HepG2 (cell line): ENCODE results near the gene PIGV. TPM values are rescaled to one million over a fixed set of nuclear protein-coding genes. Genes with fewer than 3 reads are reported as not detected.

ENCODE experiments used
- ATAC-seq: fragments of 200-7000 bp; cut with Tn5 transposase; 3 replicates; pipeline ENCODE4 v1.9.1; 2020; ENCODE audit warnings: mild to moderate bottlenecking, moderate library complexity
- BruUV-seq: library from RNA; stranded (reverse); fragments of 400-500 nt; replicated peaks from 2 replicates; lab custom pipeline; 2021; lab: Mats Ljungman, UMichigan
- CTCF ChIA-PET: fragments of 300-600 bp; formaldehyde crosslinking; extraction: SDS; loops from one replicate; lab custom pipeline; 2021; ENCODE audit warnings: low total read pairs, inconsistent platforms, low intra/inter-chr PET ratio; lab: Yijun Ruan, JAX
- POLR2A ChIA-PET: fragments of 350-600 bp; sonication (Branson Sonifier 250); formaldehyde crosslinking; loops from one replicate; lab custom pipeline; 2020; ENCODE audit warnings: antibody characterized with exemption, inconsistent platforms; lab: Yijun Ruan, JAX
- DNase-seq: peaks from one replicate; pipeline ENCODE4 v3.0.0-alpha.2; 2015; ENCODE audit warnings: low spot score
- FAIRE-seq: peaks from 3 replicates; lab custom pipeline; 2011; peaks lifted over from hg19 to GRCh38; lab: Jason Lieb, UNC
- H2AFZ ChIP-seq: one replicate; pipeline ENCODE4 v1.6.1; 2011; ENCODE audit warnings: low read length, inconsistent platforms
- H3K27ac ChIP-seq: fragments of 300-600 bp; 3 replicates; pipeline ENCODE4 v1.8.0; 2011; ENCODE audit warnings: mixed run types, mild to moderate bottlenecking, mixed read lengths, low read length, inconsistent platforms; ENCODE audit not compliant: insufficient read depth; ENCODE audit errors: extremely low read length
- H3K27me3 ChIP-seq, 2 experiments: fragments of 200-600 bp in 1 of 2; 2 replicates in 1 of 2; 3 replicates in 1 of 2; pipeline versions ENCODE4 v1.6.0 to v1.8.0; 2011; ENCODE audit warnings: low read length in 2 of 2, mild to moderate bottlenecking in 2 of 2, moderate library complexity in 2 of 2, inconsistent platforms in 1 of 2; ENCODE audit not compliant: insufficient read depth in 2 of 2, control insufficient read depth in 1 of 2
- H3K36me3 ChIP-seq, 2 experiments: fragments of 200-600 bp in 1 of 2; replicated peaks in 1 of 2; 2 replicates in 1 of 2; 3 replicates in 1 of 2; pipeline versions ENCODE4 v1.5.1 to v1.8.0; 2011; ENCODE audit warnings: low read length in 2 of 2, inconsistent platforms in 1 of 2; ENCODE audit not compliant: insufficient read depth in 2 of 2, control insufficient read depth in 1 of 2
- H3K4me1 ChIP-seq: 2 replicates; pipeline ENCODE4 v1.5.1; 2012; ENCODE audit warnings: low read length, inconsistent platforms; ENCODE audit not compliant: insufficient read depth
- H3K4me2 ChIP-seq: 2 replicates; pipeline ENCODE4 v1.6.0; 2011; ENCODE audit warnings: low read depth, low read length, inconsistent platforms
- H3K4me3 ChIP-seq, 3 experiments: fragments of 200-600 bp in 1 of 3; sonication (generic), shearing (Covaris generic) in 1 of 3; replicated peaks in 1 of 3; 2 replicates each; pipeline ENCODE4 v1.5.1; 2011 to 2016; ENCODE audit warnings: low read length in 3 of 3, inconsistent platforms in 2 of 3, low read depth in 2 of 3, mild to moderate bottlenecking in 2 of 3, control low read depth in 1 of 3, mixed read lengths in 1 of 3; ENCODE audit not compliant: insufficient read depth in 1 of 3
- H3K79me2 ChIP-seq: one replicate; pipeline ENCODE4 v1.6.1; 2011; ENCODE audit warnings: low read length, inconsistent platforms; ENCODE audit not compliant: insufficient read depth
- H3K9ac ChIP-seq: 2 replicates; pipeline ENCODE4 v1.6.0; 2011; ENCODE audit warnings: mild to moderate bottlenecking, low read depth, low read length, inconsistent platforms; ENCODE audit not compliant: insufficient read depth
- H3K9me3 ChIP-seq: 2 replicates; pipeline ENCODE4 v1.5.1; 2012; ENCODE audit warnings: mild to moderate bottlenecking, low read length
- H4K20me1 ChIP-seq: 2 replicates; pipeline ENCODE4 v1.6.0; 2011; ENCODE audit warnings: inconsistent platforms, mild to moderate bottlenecking, low read length, moderate library complexity; ENCODE audit not compliant: insufficient read depth
- CCAR2 ChIP-seq: fragments of 200-400 bp; formaldehyde crosslinking; optimal IDR thresholded peaks from 2 replicates; pipeline ENCODE3; 2018; ENCODE audit warnings: low read depth, mild to moderate bottlenecking, low read length, moderate library complexity
- HMGA1 ChIP-seq: sonication (generic); formaldehyde crosslinking; conservative IDR thresholded peaks from 2 replicates; pipeline ENCODE4 v1.4.0; 2020; ENCODE audit warnings: missing genetic modification reagents
- MEIS1 ChIP-seq: sonication (generic); formaldehyde crosslinking; IDR thresholded peaks from 2 replicates; pipeline ENCODE4 v1.9.0; 2021; ENCODE audit warnings: mild to moderate bottlenecking, missing genetic modification reagents, moderate library complexity, borderline replicate concordance
- NONO ChIP-seq, 2 experiments: fragments of 450-650 bp in 1 of 2; sonication (generic) in 1 of 2; formaldehyde crosslinking in 1 of 2; IDR thresholded peaks in 1 of 2; conservative IDR thresholded peaks in 1 of 2; 2 replicates each; pipeline versions ENCODE4 v1.6.1 to v1.8.0; 2017 to 2022; ENCODE audit warnings: mild to moderate bottlenecking in 1 of 2, missing genetic modification reagents in 1 of 2, moderate library complexity in 1 of 2
- REPIN1 ChIP-seq: sonication (generic); formaldehyde crosslinking; IDR thresholded peaks from 2 replicates; pipeline ENCODE4 v1.8.0; 2022; ENCODE audit warnings: missing genetic modification reagents, low read depth, mild to moderate bottlenecking, borderline replicate concordance
- ZBTB37 ChIP-seq: sonication (generic); formaldehyde crosslinking; IDR thresholded peaks from 2 replicates; pipeline ENCODE4 v1.4.0; 2020; ENCODE audit warnings: mild to moderate bottlenecking, missing genetic modification reagents
- ZBTB40 ChIP-seq, 2 experiments: fragments of 450-650 bp in 1 of 2; sonication (generic) in 1 of 2; formaldehyde crosslinking in 1 of 2; IDR thresholded peaks; 2 replicates each; pipeline versions ENCODE4 v1.6.1 to v1.8.0; 2016 to 2022; ENCODE audit warnings: antibody characterized with exemption in 1 of 2, mild to moderate bottlenecking in 1 of 2, missing genetic modification reagents in 1 of 2
- ZFP90 ChIP-seq: sonication (generic); formaldehyde crosslinking; IDR thresholded peaks from 2 replicates; pipeline ENCODE4 v1.8.0; 2022; ENCODE audit warnings: missing genetic modification reagents, mild to moderate bottlenecking, inconsistent platforms, borderline replicate concordance
- WGBS: methylation state at CpG from one replicate; pipeline ENCODE4 v1.1.6; 2017; ENCODE audit warnings: low lambda C conversion rate; 5-methylcytosine and 5-hydroxymethylcytosine counted together
- in situ Hi-C: cut with HindIII; loops from 2 replicates; pipeline ENCODE4 v1.10.0; 2017; ENCODE audit warnings: low pct_unique_long_range_greater_than_20kb; ENCODE audit not compliant: extremely low pct_ligation_motif_present
- intact Hi-C: fragments of 100-400 bp; cut with micrococcal nuclease; formaldehyde crosslinking; loops from one replicate; pipeline ENCODE4 v1.10.0; 2022; ENCODE audit not compliant: unreplicated experiment
- polyA plus RNA-seq, 8 experiments: library from polyadenylated mRNA; depleted of rRNA in 3 of 8; stranded (reverse) in 7 of 8; unstranded in 1 of 8; fragments of >200 nt; fragmentation: Illumina TruSeq in 4 of 8; extraction: Trizol in 4 of 8; gene quantifications; 2 replicates each; pipeline versions ENCODE4 v1.2.1 to v1.2.3, GENCODE V29; 2011 to 2016; ENCODE audit warnings: low read depth in 4 of 8, missing spikeins in 1 of 8, mixed read lengths in 1 of 8; ENCODE audit not compliant: insufficient read depth in 1 of 8
- total RNA-seq, 5 experiments: library from RNA; depleted of rRNA; stranded (reverse); fragments of >200 nt; fragmentation: Illumina TruSeq; extraction: Trizol; gene quantifications; 2 replicates each; pipeline ENCODE4 v1.2.3, GENCODE V29; 2016; ENCODE audit warnings: low read depth in 1 of 5

Gene PIGV
- total and polyA plus RNA-seq, 2 of the 13 experiments (the other 11 are each of a cell fraction or from before 2014, with no cell fraction given), result 13.5 to 22.7 TPM

GRCh38 chr1:26827106-26827604 lies 39.4 kb downstream of the PIGV start:
- Histone ChIP-seq H3K79me2 (peaks cover 23% of the 10 kb centered on the region), H2AFZ (no peak overlapping the region), H3K36me3 (0 out of 5 replicates have a peak, but pooled peaks cover under 1 to 1% of the 10 kb centered on the region in 2 experiments), H3K9ac (peak overlapping the region; percentile 70; the same call in 1 of the 2 replicates), H3K27me3 (no peaks in the 10 kb centered on the region; a peak in 1 of 5 replicates), H3K4me2 (peak overlapping the region; percentile 85), H3K9me3 (no peaks in the 10 kb centered on the region), H3K27ac (no peak overlapping the region), H3K4me3 (peak overlapping the region; percentile 77 to 83 (median 79)), H3K4me1 (peaks cover 79% of the 10 kb centered on the region), H4K20me1 (peaks cover 4% of the 10 kb centered on the region; the same call in 1 of the 2 replicates)
- CTCF ChIA-PET, result no interaction called here
- ATAC-seq (no peak), DNase-seq (no peak), FAIRE-seq (no peak)
- in situ Hi-C loops (no loop called here), intact Hi-C loops (no loop called here)
- POLR2A ChIA-PET, result no interaction called here
- WGBS, result 18% methylated on average over 17 of the region's 17 CpGs
- no TSS peak for BruUV-seq
- TF ChIP-seq ZBTB37 (CRISPR knock-in tag) (no peak), CCAR2 (no peak), ZBTB40 (IDR thresholded peaks at IDR 0.05) (no peak), ZBTB40 (CRISPR knock-in tag; IDR thresholded peaks at IDR 0.05) (no peak), HMGA1 (CRISPR knock-in tag) (no peak), MEIS1 (CRISPR knock-in tag) (no peak), REPIN1 (CRISPR knock-in tag) (no peak), NONO (IDR thresholded peaks at IDR 0.05) (no peak), NONO (CRISPR knock-in tag; conservative IDR thresholded peaks at IDR 0.05) (no peak), ZFP90 (CRISPR knock-in tag) (no peak)
